Endothelial cell of umbilical vein (primary cell): ENCODE data around the gene COL17A1. TPM values are rescaled to one million over a fixed set of nuclear protein-coding genes. Genes with fewer than 3 reads are reported as not detected.

Source experiments
- BruUV-seq: library from RNA; stranded (reverse); fragments of 400-500 nt; replicated peaks from 2 replicates; lab custom pipeline; 2021; lab: Mats Ljungman, UMichigan
- CTCF ChIA-PET: fragments of 300-600, 350-600 bp; sonication (Branson Sonifier 250); formaldehyde crosslinking; loops from one replicate; lab custom pipeline; 2021; ENCODE audit warnings: antibody characterized with exemption, inconsistent platforms; lab: Charles Lee
- POLR2A ChIA-PET: fragments of 300-600, 350-600 bp; sonication (Branson Sonifier 250); formaldehyde crosslinking; loops from one replicate; lab custom pipeline; 2021; ENCODE audit warnings: antibody characterized with exemption, inconsistent platforms; lab: Charles Lee
- DNase-seq: peaks from one replicate; pipeline ENCODE4 v3.0.0-alpha.2; 2011; ENCODE audit warnings: low read depth, low spot score
- FAIRE-seq: peaks from 2 replicates; lab custom pipeline; 2011; peaks lifted over from hg19 to GRCh38; lab: Jason Lieb, UNC
- H2AFZ ChIP-seq: 2 replicates; pipeline ENCODE4 v1.6.0; 2012; ENCODE audit warnings: low read depth, low read length, control low read depth, inconsistent platforms
- H3K27ac ChIP-seq: 2 replicates; pipeline ENCODE4 v1.5.1; 2011; ENCODE audit warnings: low read depth, mild to moderate bottlenecking, control low read depth, low read length, moderate library complexity; ENCODE audit not compliant: insufficient read depth
- H3K27me3 ChIP-seq, 2 experiments: 2 replicates each; pipeline versions ENCODE4 v1.6.0 to v1.6.1; 2011; ENCODE audit warnings: low read length in 2 of 2, mixed read lengths in 1 of 2; ENCODE audit not compliant: control insufficient read depth in 2 of 2, insufficient read depth in 2 of 2
- H3K36me3 ChIP-seq, 2 experiments: 2 replicates in 1 of 2; 3 replicates in 1 of 2; pipeline ENCODE4 v1.5.1; 2011; ENCODE audit warnings: low read length in 2 of 2, mild to moderate bottlenecking in 1 of 2, moderate library complexity in 1 of 2; ENCODE audit not compliant: control insufficient read depth in 2 of 2, insufficient read depth in 2 of 2; ENCODE audit errors: extremely low read depth in 1 of 2
- H3K4me1 ChIP-seq: 3 replicates; pipeline ENCODE4 v1.5.1; 2011; ENCODE audit warnings: mild to moderate bottlenecking, low read length; ENCODE audit not compliant: control insufficient read depth, insufficient read depth; ENCODE audit errors: extremely low read depth
- H3K4me2 ChIP-seq: 2 replicates; pipeline ENCODE4 v1.6.1; 2011; ENCODE audit warnings: low read length, control low read depth, mixed read lengths; ENCODE audit not compliant: insufficient read depth
- H3K4me3 ChIP-seq, 3 experiments: fragments of 200-600 bp in 1 of 3; sonication (generic), shearing (Covaris generic) in 1 of 3; replicated peaks in 1 of 3; 2 replicates each; pipeline ENCODE4 v1.5.1; 2011 to 2016; ENCODE audit warnings: control low read depth in 3 of 3, low read length in 3 of 3, mild to moderate bottlenecking in 2 of 3, inconsistent platforms in 1 of 3, low read depth in 1 of 3, moderate library complexity in 1 of 3; ENCODE audit not compliant: insufficient read depth in 1 of 3
- H3K79me2 ChIP-seq: 2 replicates; pipeline ENCODE4 v1.6.0; 2012; ENCODE audit warnings: low read length, inconsistent platforms; ENCODE audit not compliant: control insufficient read depth, insufficient read depth
- H3K9ac ChIP-seq: replicated peaks from 2 replicates; pipeline ENCODE3; 2011; ENCODE audit warnings: low read length, control low read depth; ENCODE audit not compliant: insufficient read depth; ENCODE audit errors: extremely low read depth
- H3K9me1 ChIP-seq: replicated peaks from 3 replicates; pipeline ENCODE4 v1.6.0; 2011; ENCODE audit warnings: mild to moderate bottlenecking, low read length; ENCODE audit not compliant: control insufficient read depth, insufficient read depth; ENCODE audit errors: extremely low read depth
- H3K9me3 ChIP-seq: replicated peaks from 2 replicates; pipeline ENCODE4 v1.5.1; 2012; ENCODE audit warnings: low read length, inconsistent platforms; ENCODE audit not compliant: control insufficient read depth, insufficient read depth
- H4K20me1 ChIP-seq: replicated peaks from 2 replicates; pipeline ENCODE3; 2011; ENCODE audit warnings: mild to moderate bottlenecking, low read length; ENCODE audit not compliant: control insufficient read depth, insufficient read depth; ENCODE audit errors: extremely low read depth
- FOS ChIP-seq: IDR thresholded peaks from 2 replicates; pipeline ENCODE4 v1.6.1; 2011; ENCODE audit warnings: mild to moderate bottlenecking, low read length, moderate library complexity, borderline replicate concordance; ENCODE audit not compliant: insufficient read depth
- GATA2 ChIP-seq: IDR thresholded peaks from 2 replicates; pipeline ENCODE4 v1.7.0; 2011; ENCODE audit warnings: low read depth, mild to moderate bottlenecking, moderate library complexity, mixed read lengths, low read length; ENCODE audit not compliant: insufficient read length, insufficient read depth
- JUN ChIP-seq: IDR thresholded peaks from 2 replicates; pipeline ENCODE4 v1.6.1; 2011; ENCODE audit warnings: borderline replicate concordance, low read depth; ENCODE audit not compliant: insufficient read length, insufficient read depth
- MYC ChIP-seq: IDR thresholded peaks from one replicate; pipeline ENCODE4 v1.6.1; 2011; ENCODE audit warnings: mild to moderate bottlenecking, low read depth, low read length
- POLR2A ChIP-seq: IDR thresholded peaks from 2 replicates; pipeline ENCODE4 v1.6.1; 2012; ENCODE audit warnings: low read depth, mild to moderate bottlenecking, control low read depth, low read length
- POLR2AphosphoS5 ChIP-seq: IDR thresholded peaks from 2 replicates; pipeline ENCODE4 v1.6.1; 2012; ENCODE audit warnings: low read depth, mild to moderate bottlenecking, control low read depth, low read length, moderate library complexity; ENCODE audit not compliant: insufficient read depth
- dilution Hi-C: fragments of 300-500 bp; cut with MboI; formaldehyde crosslinking; loops from one replicate; pipeline ENCODE4 v1.15.0; 2019; ENCODE audit warnings: low sequenced_read_pairs; ENCODE audit not compliant: extremely low pct_ligation_motif_present
- intact Hi-C: fragments of 100-400 bp; cut with micrococcal nuclease; formaldehyde crosslinking; loops from one replicate; pipeline ENCODE4 v1.10.0; 2022
- polyA plus RNA-seq, 4 experiments: library from polyadenylated mRNA; depleted of rRNA in 3 of 4; stranded (reverse) in 3 of 4; unstranded in 1 of 4; fragments of >200 nt; gene quantifications; 2 replicates each; pipeline versions ENCODE4 v1.2.1 to v1.2.3, GENCODE V29; 2011 to 2012; ENCODE audit warnings: missing spikeins in 1 of 4
- total RNA-seq: library from RNA; stranded (reverse); gene quantifications from 2 replicates; pipeline ENCODE4 v1.2.3, GENCODE V29; 2021
- TF ChIP-seq, protein P1 (sequence below): IDR thresholded peaks from 2 replicates; pipeline ENCODE4 v1.6.1; 2011; ENCODE audit not compliant: insufficient read depth, insufficient read length
- TF ChIP-seq, protein P2 (sequence below), 2 donors: IDR thresholded peaks; 1 replicate in 1 of 2; 2 replicates in 1 of 2; pipeline ENCODE4 v1.5.1; 2011; ENCODE audit warnings: low read length in 2 of 2, mild to moderate bottlenecking in 2 of 2, moderate library complexity in 2 of 2, control low read depth in 1 of 2, inconsistent platforms in 1 of 2, low read depth in 1 of 2; ENCODE audit not compliant: insufficient read depth in 1 of 2; ENCODE audit errors: extremely low read depth in 1 of 2

Gene COL17A1
- total and polyA plus RNA-seq, 2 donors (not counting 3 experiments of a cell fraction or from before 2014, with no cell fraction given) = 0.57 to 1.3 TPM

DNA sequence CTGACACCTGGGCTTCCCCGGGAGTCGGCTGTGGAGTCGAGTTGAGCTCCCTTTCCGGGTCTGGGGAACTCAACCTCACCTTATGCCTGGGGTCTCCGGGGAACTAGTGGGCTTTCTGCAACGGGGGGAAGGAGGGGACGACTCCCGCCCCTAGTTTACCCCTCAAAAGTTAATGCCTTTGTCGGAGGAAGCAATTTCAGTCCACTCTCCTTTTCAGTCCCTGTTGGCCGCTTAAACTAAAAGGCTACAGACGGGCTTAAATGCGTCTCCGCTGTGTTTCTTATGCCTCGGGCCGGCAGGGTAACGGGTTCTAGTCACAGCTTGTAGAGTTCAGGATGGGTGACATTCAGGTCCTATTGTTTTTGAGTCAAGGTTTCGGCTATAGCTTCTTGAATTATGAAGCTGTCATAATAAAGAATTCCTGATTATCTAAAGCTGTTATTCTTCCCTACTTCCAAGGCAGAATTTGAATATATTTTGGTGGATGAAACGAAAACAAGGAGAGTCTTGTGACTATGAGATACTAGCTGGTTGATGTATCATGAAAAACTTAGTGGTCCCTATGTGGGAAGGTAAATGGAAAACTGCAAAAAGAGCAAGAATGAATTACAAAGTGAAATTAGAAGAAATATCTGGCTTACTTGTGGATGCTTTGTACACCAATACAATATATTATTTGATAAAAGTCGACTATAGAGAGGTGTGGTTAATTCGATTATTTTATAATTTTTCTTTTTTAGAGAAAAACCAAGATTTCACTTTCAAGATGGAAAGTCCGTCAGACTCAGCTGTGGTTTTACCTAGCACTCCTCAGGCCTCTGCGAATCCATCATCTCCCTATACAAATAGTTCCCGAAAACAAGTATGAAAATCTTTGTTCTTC lies 36.8 kb upstream of the COL17A1 start:
- no peaks in the 10 kb centered on the region for H3K36me3 ChIP-seq
- no peaks in the 10 kb centered on the region for H3K9me1 ChIP-seq
- TF ChIP-seq POLR2A = peak; percentile 20
- TF ChIP-seq, protein P1, sequence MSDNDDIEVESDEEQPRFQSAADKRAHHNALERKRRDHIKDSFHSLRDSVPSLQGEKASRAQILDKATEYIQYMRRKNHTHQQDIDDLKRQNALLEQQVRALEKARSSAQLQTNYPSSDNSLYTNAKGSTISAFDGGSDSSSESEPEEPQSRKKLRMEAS = no peak
- no peaks in the 10 kb centered on the region for H4K20me1 ChIP-seq
- peak overlapping the region; percentile 91 for H3K9ac ChIP-seq
- peak overlapping the region; percentile 87 for H2AFZ ChIP-seq
- DNase-seq (no peak), FAIRE-seq (no peak)
- dilution Hi-C loops = no loop called here
- ChIA-PET POLR2A (no interaction called here), CTCF (interaction anchor here (0.6 to 4.9 kb wide), 52 partner anchors 9 to 410 kb away, joined by 3 to 87 read pairs (median 4); partner anchors contain the start of genes CFAP58 and GSTO1)
- peak overlapping the region; percentile 81 to 91 (median 89) for H3K4me3 ChIP-seq
- H3K27ac ChIP-seq = peak overlapping the region; percentile 80
- intact Hi-C loops = loop anchor here (5.0 kb wide), 1 partner anchor 365 kb away; no protein-coding TSS in a partner anchor
- no peaks in the 10 kb centered on the region for H3K27me3 ChIP-seq
- peaks cover 27% of the 10 kb centered on the region for H3K4me1 ChIP-seq
- no peaks in the 10 kb centered on the region for H3K9me3 ChIP-seq
- H3K79me2 ChIP-seq = no peaks in the 10 kb centered on the region
- BruUV-seq = TSS peak; percentile 72
- peak overlapping the region; percentile 87 for H3K4me2 ChIP-seq

DNA sequence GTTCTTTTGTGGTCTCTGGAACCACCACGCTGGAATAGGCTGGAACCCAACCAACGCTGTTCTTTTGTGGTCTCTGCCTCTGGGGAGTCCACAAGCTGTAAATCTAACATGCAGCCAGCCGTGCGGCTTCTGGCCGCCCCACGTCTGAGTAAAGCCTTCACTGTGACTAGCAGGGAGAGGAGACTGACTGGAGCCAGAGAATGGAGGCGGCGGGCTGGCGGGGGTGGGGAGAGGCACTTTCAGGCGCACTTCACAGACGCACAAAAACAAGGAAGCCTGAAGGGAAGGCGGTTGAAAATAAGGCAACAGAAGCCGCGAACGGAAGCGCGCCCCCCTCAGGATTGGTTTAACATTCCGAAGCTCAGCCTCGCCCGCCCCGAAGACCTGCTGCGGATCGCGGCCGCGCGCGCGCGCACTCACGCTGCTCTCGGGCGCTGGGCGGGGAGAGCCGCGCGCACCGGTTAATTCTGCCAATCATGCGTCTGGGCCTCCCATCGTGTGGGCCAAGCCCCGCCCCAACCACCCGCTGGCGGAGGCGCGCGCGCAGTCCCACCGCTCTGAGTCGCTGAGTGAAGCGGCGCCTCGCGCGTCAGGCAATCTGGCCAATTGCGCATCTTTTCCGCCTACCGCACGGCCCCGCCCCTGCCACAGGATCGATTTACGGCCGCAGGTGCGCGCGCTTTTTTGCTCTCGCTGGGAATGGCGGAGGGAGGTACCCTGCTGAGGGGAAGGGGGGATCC lies 36.0 kb upstream of the COL17A1 start, which contains the start of gene SFR1:
SFR1 (plus strand) TSS at position 687 of the 740 bp plus-strand sequence; CDS start at position 700, 13 bp downstream.
- FAIRE-seq = peak; percentile 92
- DNase-seq = peak; percentile 100
- peak; percentile 81 for TF ChIP-seq POLR2AphosphoS5
- TF ChIP-seq GATA2 = no peak
- no peak for TF ChIP-seq JUN
- TF ChIP-seq, protein P1 = peak; percentile 0
- TF ChIP-seq, protein P2, sequence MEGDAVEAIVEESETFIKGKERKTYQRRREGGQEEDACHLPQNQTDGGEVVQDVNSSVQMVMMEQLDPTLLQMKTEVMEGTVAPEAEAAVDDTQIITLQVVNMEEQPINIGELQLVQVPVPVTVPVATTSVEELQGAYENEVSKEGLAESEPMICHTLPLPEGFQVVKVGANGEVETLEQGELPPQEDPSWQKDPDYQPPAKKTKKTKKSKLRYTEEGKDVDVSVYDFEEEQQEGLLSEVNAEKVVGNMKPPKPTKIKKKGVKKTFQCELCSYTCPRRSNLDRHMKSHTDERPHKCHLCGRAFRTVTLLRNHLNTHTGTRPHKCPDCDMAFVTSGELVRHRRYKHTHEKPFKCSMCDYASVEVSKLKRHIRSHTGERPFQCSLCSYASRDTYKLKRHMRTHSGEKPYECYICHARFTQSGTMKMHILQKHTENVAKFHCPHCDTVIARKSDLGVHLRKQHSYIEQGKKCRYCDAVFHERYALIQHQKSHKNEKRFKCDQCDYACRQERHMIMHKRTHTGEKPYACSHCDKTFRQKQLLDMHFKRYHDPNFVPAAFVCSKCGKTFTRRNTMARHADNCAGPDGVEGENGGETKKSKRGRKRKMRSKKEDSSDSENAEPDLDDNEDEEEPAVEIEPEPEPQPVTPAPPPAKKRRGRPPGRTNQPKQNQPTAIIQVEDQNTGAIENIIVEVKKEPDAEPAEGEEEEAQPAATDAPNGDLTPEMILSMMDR (IDR thresholded peaks at IDR 0.05; ENCODE audit: extremely low read depth in 1 of 2, insufficient read depth in 1 of 2, low read depth in 1 of 2, low read length in 2 of 2) = peak; percentile 64 to 76
- no peak for TF ChIP-seq MYC
- no peak for TF ChIP-seq FOS
- peak; percentile 77 for TF ChIP-seq POLR2A
- CTCF ChIA-PET = interaction anchor here (0.6 to 4.9 kb wide), 45 partner anchors 8 to 409 kb away, joined by 3 to 87 read pairs (median 4); partner anchors contain the start of genes CFAP58 and GSTO1
- peak within 1 kb of the TSS; percentile 87 for H2AFZ ChIP-seq
- no TSS peak for BruUV-seq
- peak within 1 kb of the TSS; percentile 87 for H3K4me2 ChIP-seq
- peak within 1 kb of the TSS; percentile 97 for H3K27ac ChIP-seq
- intact Hi-C loops (loop anchor here (1.0 to 5.0 kb wide), 10 partner anchors 45 to 364 kb away; partner anchors contain the start of genes SLK and STN1), dilution Hi-C loops (no loop called here)
- peaks cover 27% of the 10 kb centered on the region for H3K4me1 ChIP-seq
- no peaks in the 10 kb centered on the region for H3K36me3 ChIP-seq
- H3K9ac ChIP-seq = peak within 1 kb of the TSS; percentile 99
- no peaks in the 10 kb centered on the region for H3K9me1 ChIP-seq
- no peaks in the 10 kb centered on the region for H4K20me1 ChIP-seq
- no peaks in the 10 kb centered on the region for H3K79me2 ChIP-seq
- H3K9me3 ChIP-seq = no peaks in the 10 kb centered on the region
- peak within 1 kb of the TSS; percentile 81 to 91 (median 89) for H3K4me3 ChIP-seq
- POLR2A ChIA-PET = interaction anchor here (0.7 to 0.9 kb wide), 2 partner anchors 67 to 205 kb away, joined by 3 to 4 read pairs; no protein-coding TSS in a partner anchor
- no peaks in the 10 kb centered on the region for H3K27me3 ChIP-seq
